C4-2B (cell line): ENCODE data around the gene SLC39A7.

Experiments used
- H3K27ac ChIP-seq: fragments of 450-650 bp; 2 replicates; pipeline ENCODE4 v1.5.1; 2017
- CTCF ChIP-seq: fragments of 450-650 bp; conservative IDR thresholded peaks from 2 replicates; pipeline ENCODE4 v1.5.1; 2017; ENCODE audit warnings: mild to moderate bottlenecking
- ZFX ChIP-seq: fragments of 450-650 bp; IDR thresholded peaks from 2 replicates; pipeline ENCODE4 v1.6.1; 2017

Gene SLC39A7

GRCh38 chr6:33176906-33177305 is 23.8 kb upstream of the SLC39A7 start:
- no peak overlapping the region for H3K27ac ChIP-seq
- TF ChIP-seq CTCF (no peak), ZFX (no peak)

- TF ChIP-seq ZFX (no peak), CTCF (no peak)
- H3K27ac ChIP-seq, result no peak overlapping the region
Observed at GRCh38 chr6:33177552-33178446, 22.9 kb upstream of the SLC39A7 start.

GRCh38 chr6:33178755-33179475 is 21.8 kb upstream of the SLC39A7 start:
- no peak for TF ChIP-seq CTCF
- no peak for TF ChIP-seq ZFX

GRCh38 chr6:33181141-33181540 is 19.5 kb upstream of the SLC39A7 start:
- H3K27ac ChIP-seq, result no peak overlapping the region
- no peak for TF ChIP-seq ZFX
- TF ChIP-seq CTCF, result no peak

More at GRCh38 chr6:33178755-33179475, 21.8 kb upstream of the SLC39A7 start:
- no peak overlapping the region for H3K27ac ChIP-seq

GRCh38 chr6:33183071-33183683 is 17.5 kb upstream of the SLC39A7 start:
- H3K27ac ChIP-seq, result no peak overlapping the region
- no peak for TF ChIP-seq CTCF
- no peak for TF ChIP-seq ZFX

GRCh38 chr6:33185190-33185589 is 15.5 kb upstream of the SLC39A7 start:
- H3K27ac ChIP-seq, result no peak overlapping the region
- TF ChIP-seq CTCF, result no peak
- TF ChIP-seq ZFX, result no peak
